Cerebellar cortex (tissue), 1 donor: ENCODE data around the gene SELENOM.
"Not testable (repeated sequence)": the region's sequence is repeated elsewhere in the genome, so short reads cannot be mapped to it uniquely, and the experiment has no call there.

Experiments
- DNase-seq: peaks from one replicate; pipeline ENCODE4 v3.0.0-alpha.2; 2015; ENCODE audit warnings: low spot score

Gene SELENOM

GRCh38 chr22:31130873-31131272 is 23.5 kb upstream of the SELENOM start:
- no peak for DNase-seq

GRCh38 chr22:31128156-31128555 is 20.8 kb upstream of the SELENOM start:
- peak; percentile 36 for DNase-seq

GRCh38 chr22:31127181-31127772 is 19.9 kb upstream of the SELENOM start:
- no peak for DNase-seq

GRCh38 chr22:31126869-31127175 is 19.5 kb upstream of the SELENOM start:
- no peak for DNase-seq

GRCh38 chr22:31126128-31126868 is 18.9 kb upstream of the SELENOM start:
- no peak for DNase-seq

GRCh38 chr22:31125521-31126117 is 18.3 kb upstream of the SELENOM start:
- no peak for DNase-seq

GRCh38 chr22:31124811-31125465 is 17.6 kb upstream of the SELENOM start:
- peak; percentile 22 for DNase-seq

GRCh38 chr22:31124290-31124689 is 16.9 kb upstream of the SELENOM start:
- DNase-seq, result no peak

- no peak for DNase-seq
These were observed 15.9 kb upstream of the SELENOM start for GRCh38 chr22:31123292-31123602.

GRCh38 chr22:31122532-31123291 is 15.3 kb upstream of the SELENOM start, which contains the start of gene INPP5J:
INPP5J (plus strand) TSS chr22:31122966; CDS start chr22:31123015, 49 bp downstream.
- peak; percentile 92 for DNase-seq

- DNase-seq, result no peak
These were observed 14.8 kb upstream of the SELENOM start for GRCh38 chr22:31122196-31122531.

GRCh38 chr22:31121403-31121802 is 14.0 kb upstream of the SELENOM start:
- no peak for DNase-seq

GRCh38 chr22:31120642-31121041 is 13.3 kb upstream of the SELENOM start:
- no peak for DNase-seq

GRCh38 chr22:31120230-31120629 is 12.9 kb upstream of the SELENOM start:
- no peak for DNase-seq

- DNase-seq, result no peak
These were observed 11.8 kb upstream of the SELENOM start for GRCh38 chr22:31119026-31119717.

GRCh38 chr22:31118046-31118820 is 10.9 kb upstream of the SELENOM start:
- no peak for DNase-seq

GRCh38 chr22:31112547-31113091 is 5.3 kb upstream of the SELENOM start:
- not testable (repeated sequence) for DNase-seq

GRCh38 chr22:31107894-31108218 is 488 bp upstream of the SELENOM start:
- no peak for DNase-seq

GRCh38 chr22:31106731-31107177 is 614 bp downstream of the SELENOM start:
- DNase-seq, result peak; percentile 30

GRCh38 chr22:31106001-31106571 is 1.3 kb downstream of the SELENOM start:
- peak; percentile 50 for DNase-seq
